ENCODE results near the gene ATP6V0E1.
"Not testable (repeated sequence)": the region's sequence is repeated elsewhere in the genome, so short reads cannot be mapped to it uniquely, and the experiment has no call there.

Gene ATP6V0E1

DNA sequence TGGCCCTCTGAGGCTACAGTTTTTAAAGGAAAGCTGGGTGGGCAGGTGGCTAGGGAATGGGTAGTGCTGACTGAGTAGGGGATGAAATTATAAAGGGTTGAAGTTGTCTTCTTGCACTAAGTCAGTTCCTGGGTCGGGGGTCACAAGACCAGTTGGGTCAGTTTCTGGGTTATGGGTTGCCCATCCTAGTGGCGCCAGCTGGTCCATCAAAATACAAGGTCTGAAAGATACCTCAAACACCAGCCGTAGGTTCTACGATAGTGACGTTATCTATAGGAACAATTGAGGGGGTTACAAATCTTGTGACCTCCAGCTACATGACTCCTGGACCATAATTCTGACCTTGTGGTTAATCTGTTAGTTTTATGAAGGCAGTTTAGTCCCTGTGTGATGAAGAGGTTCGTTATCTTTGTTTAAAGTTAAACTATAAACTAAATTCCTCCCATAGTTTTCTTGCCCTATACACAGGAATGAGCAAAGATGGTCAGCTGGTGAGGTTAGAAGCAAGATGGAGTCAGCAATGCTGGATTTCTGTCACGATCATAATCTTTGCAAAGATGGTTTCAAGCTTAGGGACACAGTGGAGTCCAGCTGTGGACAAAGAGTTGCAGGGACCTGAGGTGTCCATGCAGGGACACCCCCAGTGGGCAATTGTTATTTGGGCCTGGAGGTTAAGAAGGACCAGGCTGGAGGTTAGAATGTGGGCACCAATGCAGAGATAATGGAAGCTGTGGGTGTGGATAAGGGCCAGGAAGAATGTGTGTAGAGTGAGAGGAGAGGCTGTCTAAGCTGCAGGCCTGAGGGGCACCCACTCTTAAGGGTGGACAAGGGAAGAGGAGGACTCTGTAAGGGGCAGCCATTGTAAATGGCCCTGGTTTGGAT lies 58.6 kb downstream of the ATP6V0E1 start:
- no peak for DNase-seq

GRCh38 chr5:173042763-173043107 lies 59.2 kb downstream of the ATP6V0E1 start:
- no peak for DNase-seq

GRCh38 chr5:173045474-173045873 lies 61.9 kb downstream of the ATP6V0E1 start:
- no peak for DNase-seq

DNA sequence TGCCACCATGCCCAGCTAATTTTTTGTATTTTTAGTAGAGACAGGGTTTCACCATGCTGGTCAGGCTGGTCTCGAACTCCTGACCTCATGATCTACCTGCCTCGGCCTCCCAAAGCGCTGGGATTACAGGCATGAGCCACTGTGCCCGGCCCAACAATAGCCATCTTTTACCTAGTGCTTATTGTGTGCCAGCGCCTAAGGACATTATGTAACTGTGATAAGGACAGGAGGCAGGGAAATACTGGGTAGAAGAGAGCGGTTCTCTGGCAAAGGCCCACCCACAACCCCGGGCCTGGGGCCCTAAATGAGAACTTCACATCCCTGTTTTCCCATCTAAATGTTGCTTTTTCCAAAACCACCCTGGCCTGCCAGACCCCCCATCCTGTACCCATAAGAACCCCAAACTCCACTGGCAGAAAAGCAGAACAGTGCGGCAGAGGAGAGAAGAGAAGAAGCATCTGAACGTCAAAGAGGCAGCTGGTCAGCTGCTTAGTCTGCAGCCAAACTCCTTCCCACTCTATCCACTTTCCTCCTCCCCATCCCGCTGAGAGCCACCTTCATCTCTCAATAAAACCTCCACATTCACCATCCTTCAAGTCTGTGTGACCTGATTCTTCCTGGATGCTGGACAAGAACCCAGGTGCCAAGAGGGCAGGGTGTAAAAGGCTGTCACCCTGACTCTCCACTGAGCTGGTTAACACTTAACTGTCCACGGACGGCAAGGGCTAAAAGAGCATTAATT lies 63.7 kb downstream of the ATP6V0E1 start:
- not testable (repeated sequence) for DNase-seq

GRCh38 chr5:173047838-173048105 lies 64.2 kb downstream of the ATP6V0E1 start:
- DNase-seq, result no peak

- no peak for DNase-seq
Observed at GRCh38 chr5:173050791-173051190, 67.2 kb downstream of the ATP6V0E1 start.

DNA sequence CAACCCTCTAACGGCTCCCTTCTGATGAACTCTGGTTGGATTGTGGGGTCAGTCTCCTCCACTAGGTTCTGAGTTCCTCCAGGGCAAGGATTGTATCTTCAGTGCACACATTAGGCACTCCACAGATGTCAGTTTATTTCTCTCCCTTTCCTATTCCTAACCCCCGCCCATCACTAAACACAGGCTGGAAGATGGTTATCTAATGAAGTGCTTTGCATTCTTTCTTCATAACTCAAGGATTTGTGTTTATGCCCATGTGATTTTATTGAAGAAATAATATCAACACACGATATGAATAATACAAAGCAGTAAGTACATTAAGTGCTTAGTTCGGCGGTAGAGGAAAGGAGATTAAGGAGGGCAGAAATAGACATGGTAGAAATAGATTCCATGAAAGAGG lies 68.2 kb downstream of the ATP6V0E1 start:
- DNase-seq, result no peak

DNA sequence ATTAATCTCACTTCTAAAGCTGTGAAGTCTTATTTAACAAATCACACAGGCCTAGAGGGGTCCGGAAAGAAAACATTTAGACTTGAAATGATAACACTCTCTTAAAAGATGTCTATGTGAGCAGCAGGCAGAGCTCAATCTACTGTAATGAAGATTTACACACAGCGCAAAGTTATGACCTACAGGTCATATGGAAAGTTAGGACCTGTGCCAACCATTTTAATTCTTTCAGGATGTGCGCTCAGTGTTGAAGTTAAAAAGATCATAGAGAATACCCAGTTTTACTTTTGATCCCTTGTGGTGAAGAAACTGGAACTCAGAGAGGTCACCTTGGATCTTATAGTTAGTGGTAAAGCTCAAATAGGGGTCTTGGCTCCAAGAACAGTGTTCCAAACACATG lies 69.5 kb downstream of the ATP6V0E1 start:
- DNase-seq, result no peak

- DNase-seq, result no peak
Observed at GRCh38 chr5:173055042-173055721, 71.6 kb downstream of the ATP6V0E1 start.

- DNase-seq, result no peak
Observed at GRCh38 chr5:173055722-173055982, 72.1 kb downstream of the ATP6V0E1 start.

DNA sequence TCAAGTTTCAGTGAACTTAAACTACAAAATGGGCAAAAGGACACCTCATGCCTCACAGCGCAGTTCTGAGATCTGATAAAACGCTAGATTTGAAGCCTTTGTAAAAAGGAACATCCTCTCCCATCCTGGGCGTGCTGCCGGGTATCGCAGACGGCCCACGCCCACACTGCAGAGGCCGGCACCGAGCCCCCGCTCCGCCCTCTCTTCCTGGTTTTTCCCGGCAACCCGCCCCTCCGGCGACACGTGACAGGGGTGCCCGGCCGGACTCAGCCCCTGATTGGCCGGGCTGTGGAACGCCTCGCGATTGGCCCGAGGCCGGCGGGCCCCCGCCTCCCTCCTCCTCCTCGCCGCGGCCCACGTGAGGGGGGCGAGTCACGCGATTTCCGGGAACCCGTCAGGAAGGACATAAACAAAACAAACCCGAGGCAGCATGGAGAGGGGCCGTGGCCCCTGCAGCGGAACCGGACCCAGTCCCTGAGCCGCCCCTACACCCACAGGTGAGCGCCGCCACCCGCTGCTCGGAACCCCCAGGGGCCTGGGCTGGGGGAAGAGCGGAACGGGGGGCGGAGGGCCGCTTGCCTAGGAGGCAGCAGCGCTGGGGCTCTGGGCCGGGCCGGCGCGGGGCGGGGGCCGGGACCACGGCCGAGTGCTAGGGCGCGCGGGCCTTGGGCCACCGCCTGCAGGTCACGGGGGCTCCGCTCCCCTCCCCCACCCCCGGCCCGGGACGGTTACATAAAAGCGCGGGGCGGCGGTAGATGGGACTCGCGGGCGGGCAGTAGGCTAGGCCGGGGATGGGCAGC lies 72.6 kb downstream of the ATP6V0E1 start, which contains the start of gene CREBRF:
TSS of gene CREBRF (plus strand) at position 370 of the 800 bp plus-strand sequence. CDS start 24,424 bp downstream, outside the sequence.
- DNase-seq, result peak; percentile 97

DNA sequence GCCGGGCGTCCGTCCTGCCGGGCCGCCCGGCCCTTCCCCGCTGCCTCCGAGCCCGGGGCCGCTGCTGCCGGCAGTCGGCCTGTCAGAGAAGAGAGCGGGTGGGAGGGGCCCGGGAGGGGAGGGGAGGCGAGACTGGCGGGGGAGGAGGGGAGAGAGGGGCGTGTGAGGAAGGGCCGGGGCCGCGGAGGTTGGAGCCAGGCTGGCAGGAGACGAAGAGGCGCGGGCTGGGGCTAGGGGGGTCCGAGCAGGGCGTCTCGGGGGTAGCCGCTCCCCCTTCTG lies 73.2 kb downstream of the ATP6V0E1 start:
- DNase-seq, result no peak

DNA sequence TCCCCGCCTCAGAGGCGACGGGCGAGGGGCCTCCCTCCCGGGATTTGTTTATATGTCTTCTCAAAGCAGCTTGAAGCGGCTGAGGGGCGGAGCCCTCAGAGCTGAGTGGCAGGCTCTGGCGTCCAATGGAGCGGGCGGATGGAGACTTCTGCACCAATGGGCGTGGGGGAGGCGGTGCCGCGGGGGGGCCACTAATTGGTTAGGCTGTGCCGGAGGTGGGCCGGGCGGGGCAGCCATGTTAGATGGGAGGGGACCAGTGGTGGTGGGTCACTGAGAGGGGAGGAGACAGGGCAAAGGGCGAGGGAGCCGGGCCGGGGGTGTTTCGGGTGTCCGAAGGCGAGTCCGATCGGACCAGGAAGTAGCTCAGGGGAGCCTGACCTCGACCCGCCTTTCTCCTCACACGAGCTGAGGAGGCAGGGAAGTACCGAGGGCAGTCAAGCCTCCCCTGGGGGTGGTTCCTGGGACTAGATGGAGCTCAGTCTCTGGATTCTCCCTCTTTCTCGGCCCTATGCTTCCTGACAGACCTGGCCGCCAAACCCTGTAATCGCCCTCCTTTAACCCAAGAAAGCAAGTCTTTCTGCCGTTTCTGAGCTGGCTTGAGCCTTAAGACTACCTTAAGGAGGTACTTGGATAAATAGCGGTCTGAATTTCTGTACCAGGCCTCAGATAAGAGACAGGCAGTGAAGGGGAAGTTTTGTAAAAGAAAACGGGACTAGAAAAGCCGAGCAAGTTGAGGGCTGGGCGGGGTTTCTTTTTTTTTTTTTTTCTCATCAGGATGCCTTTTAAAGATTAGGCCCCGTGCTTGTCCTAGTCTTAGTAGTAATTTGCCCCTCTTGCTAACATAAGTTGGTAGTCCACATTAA lies 73.7 kb downstream of the ATP6V0E1 start:
- DNase-seq, result peak; percentile 97

- DNase-seq, result no peak
Observed at GRCh38 chr5:173062141-173062540, 78.6 kb downstream of the ATP6V0E1 start.

- no peak for DNase-seq
Observed at GRCh38 chr5:173065155-173065554, 81.6 kb downstream of the ATP6V0E1 start.

GRCh38 chr5:173069671-173070070 lies 86.1 kb downstream of the ATP6V0E1 start:
- no peak for DNase-seq

GRCh38 chr5:173075137-173075843 lies 91.7 kb downstream of the ATP6V0E1 start:
- DNase-seq, result no peak

DNA sequence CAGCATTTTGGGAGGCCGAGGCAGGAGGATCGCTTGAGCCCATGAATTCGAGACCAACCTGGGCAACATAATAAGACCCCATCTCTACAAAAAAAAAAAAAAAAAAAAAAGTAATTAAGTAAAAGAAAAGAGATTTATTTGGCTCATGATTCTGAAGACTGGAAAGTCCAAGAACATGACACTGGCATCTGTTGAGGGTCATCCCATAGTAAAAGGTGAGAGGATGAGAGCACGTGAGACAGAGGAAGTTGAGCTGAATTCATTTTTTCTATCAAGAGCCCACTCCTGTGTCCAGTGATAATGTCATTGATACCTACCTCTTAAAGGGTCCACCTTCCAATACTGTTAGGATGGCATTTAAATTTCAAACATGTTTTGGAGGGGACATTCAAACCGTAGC lies 92.4 kb downstream of the ATP6V0E1 start:
- DNase-seq, result no peak

DNA sequence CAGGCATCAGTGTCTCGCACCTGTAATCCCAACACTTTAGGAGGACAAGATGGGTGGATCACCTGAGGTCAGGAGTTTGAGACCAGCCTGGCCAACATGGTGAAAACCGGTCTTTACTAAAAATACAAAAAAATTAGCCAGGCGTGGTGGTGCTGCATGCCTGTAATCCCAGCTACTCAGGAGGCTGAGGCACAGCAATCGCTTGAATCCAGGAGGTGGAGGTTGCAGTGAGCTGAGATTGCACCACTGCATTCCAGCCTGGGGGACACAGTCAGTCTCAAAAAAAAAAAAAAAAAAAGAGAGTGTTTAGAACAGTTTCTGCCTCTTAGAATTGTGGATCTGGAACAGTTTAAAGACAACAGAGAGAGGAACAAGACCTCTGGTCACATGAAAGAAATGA lies 92.9 kb downstream of the ATP6V0E1 start:
- DNase-seq, result not testable (repeated sequence)

- DNase-seq, result no peak
Observed at GRCh38 chr5:173078878-173079277, 95.3 kb downstream of the ATP6V0E1 start.

Measured in CD4-positive, alpha-beta T cell treated with Interferon gamma for 1 hour (primary cell).